BLaER1 treated with 17β-estradiol and CSF1 and Interleukin-3, amounts not matched to agents 10 nM and 100 nM (cell line): ENCODE results near the gene PCNT.
A peak's percentile ranks its signal among the peaks of the same experiment; 100 is the strongest.
"Not testable (repeated sequence)": the region's sequence is repeated elsewhere in the genome, so short reads cannot be mapped to it uniquely, and the experiment has no call there.

ENCODE experiments used
- H3K27ac ChIP-seq, 11 experiments: shearing (Covaris generic); formaldehyde crosslinking; 2 replicates each; pipeline ENCODE4 v1.8.1; 2022
- H3K27me3 ChIP-seq, 11 experiments: shearing (Covaris generic); formaldehyde crosslinking; 2 replicates each; pipeline ENCODE4 v1.8.1; 2022
- H3K36me3 ChIP-seq, 11 experiments: shearing (Covaris generic); formaldehyde crosslinking; 2 replicates each; pipeline ENCODE4 v1.8.1; 2022
- H3K4me1 ChIP-seq, 10 experiments: shearing (Covaris generic); formaldehyde crosslinking; 2 replicates each; pipeline ENCODE4 v1.8.1; 2022
- H3K4me2 ChIP-seq, 11 experiments: shearing (Covaris generic); formaldehyde crosslinking; 2 replicates each; pipeline ENCODE4 v1.8.1; 2022
- H3K4me3 ChIP-seq, 10 experiments: shearing (Covaris generic); formaldehyde crosslinking; 2 replicates each; pipeline ENCODE4 v1.8.1; 2022
- H3K9ac ChIP-seq, 11 experiments: shearing (Covaris generic); formaldehyde crosslinking; 2 replicates each; pipeline ENCODE4 v1.8.1; 2022
- H3K9me3 ChIP-seq, 11 experiments: shearing (Covaris generic); formaldehyde crosslinking; replicated peaks in 1 of 11; 2 replicates each; pipeline ENCODE4 v1.8.1; 2022
- H4K20me1 ChIP-seq, 11 experiments: shearing (Covaris generic); formaldehyde crosslinking; 2 replicates each; pipeline ENCODE4 v1.8.1; 2022
- Cebpa-rat ChIP-seq, 11 experiments: shearing (Covaris generic); IDR thresholded peaks; 2 replicates each; pipeline ENCODE4 v1.8.1; 2022

The PCNT gene

GRCh38 chr21:46458315-46459023 lies 134.5 kb downstream of the PCNT start, which contains the start of gene DIP2A:
Gene DIP2A (plus strand): TSS chr21:46458891. CDS start chr21:46459132, 241 bp downstream.
- H3K9me3 ChIP-seq, result no peaks in the 10 kb centered on the region
- peak within 1 kb of the TSS; percentile 91 to 99 (median 97) for H3K27ac ChIP-seq
- H3K9ac ChIP-seq, result peak within 1 kb of the TSS; percentile 92 to 99 (median 97)
- peaks cover 0 to 42% (median 23%) of the 10 kb centered on the region in 11 experiments; a peak in 16 of 22 replicates for H4K20me1 ChIP-seq
- peaks cover 9 to 49% (median 41%) of the 10 kb centered on the region in 11 experiments; a peak in 21 of 22 replicates for H3K36me3 ChIP-seq
- peak within 1 kb of the TSS; percentile 68 to 94 (median 86) for H3K4me3 ChIP-seq
- H3K4me2 ChIP-seq, result peak within 1 kb of the TSS; percentile 90 to 100 (median 97)
- TF ChIP-seq Cebpa-rat (IDR thresholded peaks at IDR 0.05), result no peak
- peaks cover 25 to 66% (median 34%) of the 10 kb centered on the region in 10 experiments for H3K4me1 ChIP-seq
- H3K27me3 ChIP-seq, result no peaks in the 10 kb centered on the region

GRCh38 chr21:46459024-46459355 lies 135.0 kb downstream of the PCNT start:
- H3K36me3 ChIP-seq, result peaks cover 9 to 49% (median 41%) of the 10 kb centered on the region in 11 experiments; a peak in 21 of 22 replicates
- peaks cover 0 to 47% (median 23%) of the 10 kb centered on the region in 11 experiments; a peak in 16 of 22 replicates for H4K20me1 ChIP-seq
- H3K4me3 ChIP-seq, result peak overlapping the region; percentile 68 to 94 (median 86)
- peak overlapping the region; percentile 92 to 99 (median 97) for H3K9ac ChIP-seq
- no peaks in the 10 kb centered on the region for H3K27me3 ChIP-seq
- H3K9me3 ChIP-seq, result no peaks in the 10 kb centered on the region
- H3K27ac ChIP-seq, result peak overlapping the region; percentile 83 to 99 (median 97)
- H3K4me2 ChIP-seq, result peak overlapping the region in 8 of 11 experiments; percentile 14 to 98 (median 44); a peak in 10 of 22 replicates
- peaks cover 25 to 64% (median 34%) of the 10 kb centered on the region in 10 experiments for H3K4me1 ChIP-seq
- TF ChIP-seq Cebpa-rat (IDR thresholded peaks at IDR 0.05), result no peak

GRCh38 chr21:46459356-46460112 lies 135.6 kb downstream of the PCNT start:
- Histone ChIP-seq H4K20me1 (peaks cover 0 to 50% (median 25%) of the 10 kb centered on the region in 11 experiments; a peak in 16 of 22 replicates), H3K27ac (peak overlapping the region; percentile 83 to 99 (median 97); a peak in 20 of 22 replicates), H3K36me3 (peaks cover 9 to 49% (median 36%) of the 10 kb centered on the region in 11 experiments; a peak in 21 of 22 replicates), H3K4me2 (peak overlapping the region; percentile 90 to 99 (median 94)), H3K27me3 (no peaks in the 10 kb centered on the region), H3K9me3 (no peaks in the 10 kb centered on the region), H3K9ac (peak overlapping the region; percentile 92 to 99 (median 97)), H3K4me3 (peak overlapping the region; percentile 68 to 94 (median 86)), H3K4me1 (peaks cover 25 to 64% (median 34%) of the 10 kb centered on the region in 10 experiments)
- TF ChIP-seq Cebpa-rat (IDR thresholded peaks at IDR 0.05), result no peak

GRCh38 chr21:46461909-46462308 lies 138.0 kb downstream of the PCNT start:
- peaks cover 0 to 65% (median 28%) of the 10 kb centered on the region in 11 experiments; a peak in 16 of 22 replicates for H4K20me1 ChIP-seq
- 0 out of 22 replicates have a peak overlapping the region, but pooled peaks of 1 of the 11 experiments have one; percentile 41 for H3K9ac ChIP-seq
- no peak overlapping the region for H3K27ac ChIP-seq
- H3K4me1 ChIP-seq, result peaks cover 18 to 62% (median 24%) of the 10 kb centered on the region in 10 experiments
- no peak overlapping the region for H3K4me3 ChIP-seq
- TF ChIP-seq Cebpa-rat (IDR thresholded peaks at IDR 0.05), result no peak
- peak overlapping the region in 2 of 11 experiments; percentile 91 to 94; a peak in 2 of 22 replicates for H3K4me2 ChIP-seq
- H3K9me3 ChIP-seq, result no peaks in the 10 kb centered on the region
- peaks cover 9 to 45% (median 22%) of the 10 kb centered on the region in 11 experiments; a peak in 20 of 22 replicates for H3K36me3 ChIP-seq
- no peaks in the 10 kb centered on the region for H3K27me3 ChIP-seq

GRCh38 chr21:46465153-46465552 lies 141.2 kb downstream of the PCNT start:
- H3K4me3 ChIP-seq, H3K27ac ChIP-seq, H3K9ac ChIP-seq, H3K27me3 ChIP-seq, H3K9me3 ChIP-seq: not testable (repeated sequence)
- Histone ChIP-seq H3K36me3 (peaks cover 18 to 59% (median 32%) of the 10 kb centered on the region in 11 experiments), H3K4me1 (peaks cover 2 to 48% (median 7%) of the 10 kb centered on the region in 10 experiments; a peak in 17 of 20 replicates), H3K4me2 (peak overlapping the region in 2 of 11 experiments; percentile 35 to 41; a peak in 4 of 22 replicates), H4K20me1 (peaks cover 3 to 90% (median 28%) of the 10 kb centered on the region in 11 experiments; a peak in 16 of 22 replicates)

- Histone ChIP-seq H3K9me3 (no peaks in the 10 kb centered on the region), H3K4me1 (peaks cover 0 to 45% (median 4%) of the 10 kb centered on the region in 10 experiments; a peak in 12 of 20 replicates), H3K36me3 (peaks cover 18 to 59% (median 33%) of the 10 kb centered on the region in 11 experiments), H3K9ac (no peak overlapping the region), H4K20me1 (peaks cover 3 to 87% (median 24%) of the 10 kb centered on the region in 11 experiments; a peak in 16 of 22 replicates), H3K4me2 (peak overlapping the region in 2 of 11 experiments; percentile 35 to 41; a peak in 4 of 22 replicates), H3K27ac (no peak overlapping the region), H3K4me3 (no peak overlapping the region), H3K27me3 (no peaks in the 10 kb centered on the region)
- TF ChIP-seq Cebpa-rat (IDR thresholded peaks at IDR 0.05), result no peak
Measured at GRCh38 chr21:46465651-46466050, 141.7 kb downstream of the PCNT start.

GRCh38 chr21:46468108-46468774 lies 144.3 kb downstream of the PCNT start:
- Histone ChIP-seq H3K9ac (no peak overlapping the region), H3K27ac (no peak overlapping the region), H3K4me3 (no peak overlapping the region), H3K36me3 (peaks cover 14 to 51% (median 25%) of the 10 kb centered on the region in 11 experiments), H3K27me3 (no peaks in the 10 kb centered on the region), H3K9me3 (no peaks in the 10 kb centered on the region), H3K4me2 (no peak overlapping the region), H4K20me1 (peaks cover 0 to 79% (median 12%) of the 10 kb centered on the region in 11 experiments; a peak in 11 of 22 replicates), H3K4me1 (peaks cover 17 to 54% (median 21%) of the 10 kb centered on the region in 10 experiments)
- no peak for TF ChIP-seq Cebpa-rat (IDR thresholded peaks at IDR 0.05)

GRCh38 chr21:46469275-46469674 lies 145.3 kb downstream of the PCNT start:
- H3K27me3 ChIP-seq, result no peaks in the 10 kb centered on the region
- H3K36me3 ChIP-seq, result peaks cover 12 to 45% (median 22%) of the 10 kb centered on the region in 11 experiments; a peak in 18 of 22 replicates
- H3K9ac ChIP-seq, result no peak overlapping the region
- no peak overlapping the region for H3K27ac ChIP-seq
- no peaks in the 10 kb centered on the region for H3K9me3 ChIP-seq
- H3K4me3 ChIP-seq, result no peak overlapping the region
- TF ChIP-seq Cebpa-rat (IDR thresholded peaks at IDR 0.05), result no peak
- H3K4me2 ChIP-seq, result no peak overlapping the region
- peaks cover 20 to 62% (median 26%) of the 10 kb centered on the region in 10 experiments for H3K4me1 ChIP-seq
- H4K20me1 ChIP-seq, result peaks cover 0 to 81% (median 11%) of the 10 kb centered on the region in 11 experiments; a peak in 10 of 22 replicates
